HEK293T (cell line): ENCODE results near the gene PSMA5.

Source experiments
- ARNT ChIP-seq: fragments of 450-650 bp; IDR thresholded peaks from 2 replicates; pipeline ENCODE4 v1.6.1; 2017; ENCODE audit warnings: mild to moderate bottlenecking
- BHLHE40 ChIP-seq: fragments of 450-650 bp; IDR thresholded peaks from 2 replicates; pipeline ENCODE4 v1.6.1; 2016; ENCODE audit warnings: mild to moderate bottlenecking, moderate library complexity, borderline replicate concordance
- ELF4 ChIP-seq: fragments of 450-650 bp; IDR thresholded peaks from 2 replicates; pipeline ENCODE4 v1.6.1; 2017; ENCODE audit warnings: antibody characterized with exemption
- FOXM1 ChIP-seq: fragments of 450-650 bp; IDR thresholded peaks from 2 replicates; pipeline ENCODE4 v1.6.1; 2017; ENCODE audit warnings: mild to moderate bottlenecking, borderline replicate concordance
- HDGF ChIP-seq: fragments of 450-650 bp; IDR thresholded peaks from 2 replicates; pipeline ENCODE4 v1.6.1; 2017; ENCODE audit warnings: antibody characterized with exemption, borderline replicate concordance
- SP1 ChIP-seq: fragments of 450-650 bp; IDR thresholded peaks from 2 replicates; pipeline ENCODE4 v1.6.1; 2017
- SUZ12 ChIP-seq: fragments of 450-650 bp; IDR thresholded peaks from 2 replicates; pipeline ENCODE4 v1.6.1; 2016; ENCODE audit warnings: mild to moderate bottlenecking
- ZNF384 ChIP-seq: fragments of 450-650 bp; IDR thresholded peaks from 2 replicates; pipeline ENCODE4 v1.6.1; 2016

GRCh38 chr1:109386054-109386717 is 40.1 kb downstream of the PSMA5 start:
- TF ChIP-seq HDGF = no peak
- TF ChIP-seq ELF4 = no peak
- TF ChIP-seq ZNF384 = no peak
- no peak for TF ChIP-seq SUZ12
- TF ChIP-seq BHLHE40 = no peak
- TF ChIP-seq ARNT = no peak
- TF ChIP-seq FOXM1 = no peak
- no peak for TF ChIP-seq SP1
